Right lobe of liver (tissue), 4 donors: ENCODE measurements around the gene DYNC1I1.

ENCODE experiments used
- CTCF ChIP-seq, 4 donors: fragments of 200-600 bp in 3 of 4; fragments of 450-650 bp in 1 of 4; IDR thresholded peaks; one replicate each; pipeline versions ENCODE4 v1.5.1 to v1.8.0; 2016 to 2022; ENCODE audit warnings: antibody characterized with exemption in 4 of 4, mild to moderate bottlenecking in 2 of 4
- POLR2A ChIP-seq: fragments of 450-650 bp; IDR thresholded peaks from one replicate; pipeline ENCODE4 v1.6.1; 2017; ENCODE audit warnings: antibody characterized with exemption, mild to moderate bottlenecking
- donor health status: DM: no; HTN: no; CAD: no.
- donor health status: DM: no; HTN: no; CAD: no.
- donor health status: DM: no; HTN: yes; CAD: no.

DNA sequence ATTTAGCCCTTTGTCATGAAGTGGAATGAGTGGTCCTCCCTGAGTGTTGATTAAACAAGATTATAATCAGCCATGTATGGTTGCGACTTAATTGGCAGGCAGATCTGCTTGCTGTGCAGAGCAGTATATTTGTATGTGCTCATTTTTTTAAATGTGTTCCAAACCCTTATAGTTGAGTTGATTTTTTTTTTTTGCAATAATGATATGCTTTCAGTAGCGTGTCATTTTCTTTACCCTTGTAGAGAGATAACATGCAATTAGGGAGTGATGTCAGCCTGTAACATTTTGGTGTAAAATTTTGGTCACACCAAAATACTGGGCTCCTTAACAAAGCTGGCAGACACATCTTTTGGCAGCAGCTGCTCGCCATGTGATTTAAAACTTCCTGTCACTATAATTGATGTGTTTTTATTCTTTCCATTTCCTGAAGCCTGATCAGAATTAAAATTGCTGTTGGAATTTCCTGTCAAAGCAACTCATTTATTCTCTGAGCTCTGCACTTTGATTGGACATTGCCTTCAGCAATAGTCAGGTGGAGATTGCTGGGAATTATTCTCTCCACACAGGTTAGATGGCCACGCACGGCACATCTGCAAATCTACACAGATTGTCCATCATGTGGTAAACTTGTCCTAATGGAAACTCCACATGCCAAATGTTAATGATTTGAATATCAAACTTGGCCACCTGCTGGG lies 125.3 kb downstream of the DYNC1I1 start:
- TF ChIP-seq CTCF (IDR thresholded peaks at IDR 0.05) (no peak), POLR2A (no peak)
